Cortex of kidney (tissue), 1 donor: ENCODE measurements around the gene OR2A7.
"Not testable (repeated sequence)": the region's sequence is repeated elsewhere in the genome, so short reads cannot be mapped to it uniquely, and the experiment has no call there.

Experiments
- DNase-seq: peaks from one replicate; lab custom pipeline; 2025; lab: John Stamatoyannopoulos, UW

The OR2A7 gene, protein sequence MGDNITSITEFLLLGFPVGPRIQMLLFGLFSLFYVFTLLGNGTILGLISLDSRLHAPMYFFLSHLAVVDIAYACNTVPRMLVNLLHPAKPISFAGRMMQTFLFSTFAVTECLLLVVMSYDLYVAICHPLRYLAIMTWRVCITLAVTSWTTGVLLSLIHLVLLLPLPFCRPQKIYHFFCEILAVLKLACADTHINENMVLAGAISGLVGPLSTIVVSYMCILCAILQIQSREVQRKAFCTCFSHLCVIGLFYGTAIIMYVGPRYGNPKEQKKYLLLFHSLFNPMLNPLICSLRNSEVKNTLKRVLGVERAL

DNA sequence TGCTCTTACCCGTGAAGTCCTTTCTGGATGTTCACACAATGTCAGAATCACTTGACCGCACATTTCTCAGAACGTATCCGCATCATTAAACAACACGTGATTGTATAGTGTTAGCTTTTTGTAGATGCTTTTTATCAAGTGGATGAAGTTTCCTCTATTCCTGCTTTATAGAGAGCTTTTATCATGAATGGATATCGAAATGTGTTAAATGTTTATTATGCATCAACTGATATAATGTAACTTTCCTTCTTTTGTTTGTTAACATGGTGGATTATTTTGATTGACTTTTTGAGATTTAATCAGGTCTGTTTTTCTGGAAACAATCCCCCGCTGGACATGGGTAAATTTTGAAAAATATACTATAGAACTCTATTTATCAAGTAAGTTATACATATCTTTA, at the start of gene OR2A7:
Gene OR2A7 (minus strand): TSS at position 101 of the 400 bp plus-strand sequence. CDS start 5,164 bp downstream, outside the sequence.
- not testable (repeated sequence) for DNase-seq

DNA sequence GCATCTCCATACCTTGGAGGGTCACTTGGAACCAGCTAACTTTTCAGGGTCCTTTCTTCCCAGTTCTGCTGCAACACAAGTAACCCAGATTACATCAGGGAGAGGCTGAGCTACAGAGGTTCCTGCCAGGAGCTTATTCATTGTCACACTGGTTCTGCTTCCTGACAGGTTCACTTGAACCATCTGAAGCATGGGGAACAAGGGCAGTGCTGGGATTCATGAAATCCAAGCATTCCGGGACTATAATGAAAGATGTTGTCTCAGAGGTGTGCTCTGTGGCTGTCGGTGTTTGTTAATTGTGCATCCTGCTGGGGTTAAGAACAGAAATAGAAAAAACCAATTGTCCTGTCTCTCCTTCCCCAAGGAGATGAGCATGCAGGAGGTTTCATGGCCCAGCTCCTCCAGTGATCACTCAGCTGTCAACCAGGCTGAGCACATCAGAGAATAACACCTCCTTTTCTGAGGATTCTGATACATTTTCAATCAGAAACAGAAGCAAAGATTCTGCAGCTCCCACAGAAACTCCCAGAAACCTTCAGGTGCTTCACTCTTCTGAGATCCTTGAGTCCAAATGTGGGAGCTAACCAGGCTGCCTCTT, 47.4 kb upstream of the OR2A7 start, which contains the start of gene OR2A1:
Gene OR2A1 (plus strand): TSS at position 548 of the 598 bp plus-strand sequence. CDS start 5,706 bp downstream, outside the sequence.
- DNase-seq, result not testable (repeated sequence)

DNA sequence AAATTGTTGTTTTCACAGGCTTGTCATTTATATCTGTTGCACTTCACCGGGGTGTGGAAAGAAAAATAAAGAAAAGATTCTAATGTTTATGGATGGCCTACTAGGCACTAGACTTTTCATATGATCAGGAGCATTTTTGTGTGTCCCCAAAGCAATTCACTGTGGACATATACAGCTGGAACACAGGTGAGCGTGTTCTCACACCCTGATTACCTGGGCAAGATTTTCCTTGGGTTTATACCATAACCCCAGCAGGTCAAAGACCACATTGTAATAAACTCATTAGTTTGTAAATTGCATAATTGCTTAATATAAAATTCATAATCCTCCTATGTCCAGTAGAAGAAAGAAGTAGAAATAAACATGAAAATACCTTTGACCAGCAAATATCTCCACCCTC, 46.6 kb upstream of the OR2A7 start:
- DNase-seq, result not testable (repeated sequence)

DNA sequence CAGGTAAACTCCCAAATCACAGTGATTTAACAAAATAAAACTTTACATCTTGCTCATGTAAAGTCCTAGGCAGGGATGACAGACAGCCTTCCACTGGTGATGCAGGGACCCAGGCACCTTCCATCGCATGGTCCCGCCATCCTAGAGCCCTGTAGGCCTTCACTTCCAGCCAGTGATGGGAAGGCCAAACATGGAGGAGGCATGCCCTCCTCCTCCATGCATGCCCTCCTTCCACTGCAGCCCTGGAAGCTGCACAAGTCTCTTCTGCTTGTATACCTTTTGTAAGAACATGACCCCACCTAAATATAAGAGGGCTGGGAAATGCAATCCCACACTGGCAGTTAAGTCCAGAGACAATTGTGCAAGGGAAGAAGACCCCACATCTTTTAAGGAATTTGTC, 45.1 kb upstream of the OR2A7 start:
- DNase-seq, result not testable (repeated sequence)

DNA sequence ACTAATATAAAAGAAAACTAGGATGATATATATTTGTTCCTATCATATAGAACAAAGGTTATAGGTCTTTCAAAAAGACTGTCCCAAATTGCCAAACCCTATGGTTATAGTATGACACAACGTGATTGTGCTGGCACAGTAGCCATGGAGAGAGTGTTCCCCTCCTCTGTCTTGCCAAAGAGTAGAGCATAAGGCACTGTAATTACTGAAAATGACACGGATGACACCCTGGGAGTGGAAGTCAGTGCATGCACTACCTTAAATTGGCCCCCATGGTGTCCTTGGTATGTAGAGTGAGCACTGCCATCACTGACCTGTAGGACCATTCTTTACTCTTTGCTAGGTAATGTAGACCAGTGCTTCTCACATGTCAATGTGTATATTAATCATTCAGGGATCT, 40.6 kb upstream of the OR2A7 start:
- DNase-seq, result not testable (repeated sequence)

DNA sequence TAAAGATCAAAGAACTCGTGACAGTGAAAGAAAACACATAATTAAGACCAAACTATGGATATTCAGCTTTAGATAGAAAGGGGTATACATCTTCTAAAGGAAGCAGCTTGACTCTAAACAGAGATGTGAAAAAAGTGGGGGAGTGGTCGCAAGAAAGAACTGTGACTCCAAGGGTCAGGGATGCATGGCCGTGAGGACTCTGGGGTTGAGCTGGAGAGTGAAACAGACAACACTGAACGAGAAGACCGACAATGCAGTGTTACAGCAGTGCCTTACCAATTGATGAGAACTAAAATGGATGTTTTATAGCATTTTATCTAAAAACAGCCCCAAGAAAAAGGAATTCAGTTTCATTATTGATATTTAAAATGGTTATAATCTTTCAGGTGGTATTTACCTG, 39.0 kb upstream of the OR2A7 start:
- DNase-seq, result not testable (repeated sequence)

DNA sequence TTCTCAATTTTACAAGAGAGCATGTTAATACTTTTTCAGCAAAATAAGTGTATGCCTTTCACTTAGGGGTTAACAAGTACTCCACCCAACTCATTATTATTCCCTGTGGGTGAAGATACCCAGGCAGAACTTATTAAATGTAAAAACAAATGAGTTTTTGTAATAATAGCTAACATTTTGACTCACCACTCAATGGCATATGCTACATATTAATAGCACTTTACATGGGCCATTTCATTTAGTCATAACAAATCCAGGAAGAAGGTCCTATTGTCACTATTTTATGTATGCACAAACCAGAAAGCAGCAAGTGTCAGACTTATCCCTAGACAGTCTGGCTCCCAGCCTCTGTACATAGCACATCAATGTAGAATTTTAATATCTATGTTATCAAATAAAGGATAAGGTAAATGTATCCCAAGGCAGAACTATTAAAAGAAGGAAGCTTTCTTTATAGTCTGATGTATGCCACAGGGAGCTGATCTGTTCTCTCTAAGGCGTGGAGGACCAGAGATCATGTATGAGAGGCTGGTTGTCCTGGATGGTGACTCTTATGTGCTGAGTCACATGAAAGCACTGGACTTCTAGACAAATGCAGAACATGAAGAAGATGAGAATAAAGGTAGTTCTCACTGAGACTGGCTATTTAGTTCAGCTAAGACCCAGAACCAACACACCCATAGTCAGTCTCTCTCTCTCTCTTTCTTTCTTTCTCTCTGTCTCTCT, 38.1 kb upstream of the OR2A7 start:
- DNase-seq, result not testable (repeated sequence)

DNA sequence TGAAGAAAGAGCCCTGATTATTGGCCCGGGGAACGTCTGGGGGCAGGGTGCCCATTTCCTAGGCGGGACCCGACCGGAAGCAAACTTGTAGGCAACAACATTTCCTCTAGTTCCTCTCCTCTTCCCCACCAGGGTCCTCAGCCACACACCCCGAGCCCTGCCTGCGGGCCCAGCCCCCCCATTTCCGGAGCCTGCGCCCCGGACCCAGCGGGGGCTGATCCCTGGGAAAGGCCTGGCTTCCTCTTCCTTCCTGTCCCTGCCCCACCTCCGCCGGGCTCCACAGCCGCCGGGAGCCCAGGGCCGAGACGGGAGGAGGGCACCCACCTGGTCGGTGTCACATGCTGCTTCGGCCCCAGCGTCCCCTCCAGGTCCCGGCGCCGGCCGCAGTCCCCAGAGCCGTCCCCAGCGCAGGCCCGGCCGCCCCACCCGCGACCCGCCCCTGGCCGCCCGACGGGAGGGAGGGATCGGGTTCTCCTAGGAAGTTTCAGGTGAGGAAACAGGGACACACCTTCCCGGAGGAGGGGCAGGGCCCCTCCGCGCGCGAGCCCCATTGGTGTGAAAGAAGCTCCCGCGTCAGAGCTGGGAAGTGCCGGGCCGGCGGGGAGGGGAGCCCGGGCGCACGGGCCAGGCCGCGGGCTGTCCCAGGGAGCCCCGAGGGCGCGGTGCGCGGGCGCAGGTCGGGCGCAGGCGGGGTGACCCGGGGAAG, 29.4 kb upstream of the OR2A7 start:
- DNase-seq, result not testable (repeated sequence)

DNA sequence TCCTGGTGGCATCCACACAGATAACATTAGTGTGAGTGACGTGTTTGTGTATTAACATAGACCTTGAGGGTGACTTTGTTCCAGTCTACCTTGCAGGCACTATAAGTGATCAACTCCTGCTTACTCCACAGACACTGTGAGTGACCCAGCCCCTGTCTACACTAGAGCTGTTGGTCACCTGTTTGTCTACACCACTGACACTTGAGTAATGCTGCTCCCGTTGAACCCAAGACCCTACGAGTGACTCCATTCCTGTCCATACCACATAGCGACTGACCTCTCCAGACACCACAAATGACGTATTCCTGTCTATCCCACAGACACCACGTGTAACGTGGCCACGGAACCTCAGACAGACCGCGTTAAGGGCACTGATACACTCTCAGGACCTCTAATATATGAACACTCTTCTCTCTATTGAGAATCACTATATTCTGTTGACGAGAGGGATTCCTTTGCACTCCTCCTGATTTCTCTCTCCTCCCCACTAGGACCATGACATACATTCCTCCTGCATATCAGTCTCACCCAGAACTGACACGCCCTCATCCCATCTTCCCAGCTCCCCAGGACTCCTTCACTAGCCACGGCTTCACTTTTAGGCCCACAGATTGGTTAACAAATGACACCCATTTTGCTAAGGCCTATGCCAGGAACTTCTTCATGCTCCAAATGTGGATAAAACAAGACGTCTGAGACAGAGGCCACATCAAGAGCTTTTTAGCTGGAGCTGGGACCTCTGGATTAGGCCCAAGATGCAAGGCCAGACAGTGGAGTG, 28.0 kb upstream of the OR2A7 start:
- DNase-seq, result not testable (repeated sequence)

DNA sequence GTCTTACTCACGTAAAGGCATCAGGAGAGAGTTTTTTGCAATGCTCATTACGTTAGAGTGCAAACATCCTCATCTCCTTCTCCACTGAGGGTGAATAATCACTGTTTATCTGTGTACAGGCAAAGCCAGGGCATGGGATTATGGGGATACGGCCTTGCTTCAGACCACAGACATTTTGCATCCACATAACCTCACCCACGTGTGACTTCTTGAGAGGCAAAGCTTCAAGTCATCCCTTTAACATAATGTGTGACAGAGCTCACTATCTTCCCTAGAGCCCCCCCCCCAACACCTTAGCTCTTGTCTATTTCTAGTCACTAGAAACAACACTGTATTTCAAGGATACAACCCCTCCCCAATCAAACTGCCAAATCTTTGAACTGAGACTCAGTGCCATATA, 27.0 kb upstream of the OR2A7 start:
- DNase-seq, result not testable (repeated sequence)

DNA sequence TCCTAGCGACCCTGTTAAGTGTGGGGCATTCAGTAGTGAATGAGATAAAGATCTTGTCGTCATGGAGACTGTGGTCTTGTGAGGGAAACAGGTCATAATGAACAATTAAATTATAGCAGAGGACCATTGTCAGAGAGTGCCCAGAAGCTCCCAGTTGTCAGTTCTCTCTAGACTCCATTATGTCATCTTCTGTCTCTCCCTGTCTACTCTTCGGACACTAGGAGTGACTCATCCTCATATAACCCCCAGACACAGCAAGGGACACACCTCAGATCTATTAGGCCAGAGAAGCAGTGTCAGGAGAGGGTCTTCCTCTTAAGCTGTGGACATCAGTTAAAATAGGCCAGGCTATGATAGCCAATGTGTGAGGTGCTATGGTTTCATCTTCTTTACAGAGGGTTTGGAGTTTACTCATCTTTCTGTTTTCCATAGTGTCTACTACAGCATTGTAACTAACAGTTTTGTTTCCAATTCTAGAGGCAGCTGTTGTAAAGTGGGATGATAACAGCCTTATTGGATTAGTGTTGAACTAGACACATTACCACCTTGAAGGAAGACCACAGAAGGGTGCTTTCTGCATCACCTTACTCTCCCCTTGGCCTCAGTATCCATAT, 22.7 kb upstream of the OR2A7 start:
- DNase-seq, result not testable (repeated sequence)

DNA sequence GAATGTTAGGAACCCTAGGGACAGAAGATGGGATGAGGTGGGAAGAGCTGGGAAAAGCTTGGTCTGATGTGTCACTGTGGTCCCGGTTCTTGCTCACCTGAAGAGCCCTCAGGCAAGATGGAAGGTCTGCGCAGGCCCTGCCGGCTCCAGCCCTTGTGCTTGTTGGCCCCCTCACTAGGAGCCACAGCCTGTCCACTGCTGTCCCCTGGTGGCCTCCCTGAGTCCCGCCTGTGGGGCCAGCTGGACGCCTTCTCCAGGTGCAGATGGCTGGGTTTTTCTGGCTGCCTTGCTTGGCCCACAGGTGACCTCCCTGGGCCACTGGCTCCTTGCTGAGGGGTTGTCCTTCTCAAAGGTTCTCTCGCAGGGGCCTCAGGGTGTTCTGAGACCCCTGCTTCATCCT, 19.1 kb upstream of the OR2A7 start:
- not testable (repeated sequence) for DNase-seq

DNA sequence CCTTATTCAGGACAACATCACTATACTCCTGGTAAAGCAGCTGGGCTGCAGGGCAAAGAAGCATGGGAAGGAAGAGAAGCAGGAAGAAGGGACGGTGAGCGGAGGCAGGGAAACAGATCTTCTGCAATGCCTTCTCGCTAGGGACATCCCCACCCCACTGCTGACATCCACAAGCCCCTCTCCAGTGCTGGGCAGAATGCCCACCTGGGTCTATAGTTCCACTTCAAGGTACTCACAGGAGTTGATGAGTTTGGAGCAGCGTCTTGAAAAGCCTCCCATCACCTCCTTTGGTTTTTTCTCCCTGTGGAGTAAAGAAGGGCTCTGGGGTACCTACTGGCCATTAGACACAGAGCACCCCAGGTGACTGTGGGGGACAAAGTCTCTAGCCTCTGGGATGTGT, 17.9 kb upstream of the OR2A7 start:
- not testable (repeated sequence) for DNase-seq

DNA sequence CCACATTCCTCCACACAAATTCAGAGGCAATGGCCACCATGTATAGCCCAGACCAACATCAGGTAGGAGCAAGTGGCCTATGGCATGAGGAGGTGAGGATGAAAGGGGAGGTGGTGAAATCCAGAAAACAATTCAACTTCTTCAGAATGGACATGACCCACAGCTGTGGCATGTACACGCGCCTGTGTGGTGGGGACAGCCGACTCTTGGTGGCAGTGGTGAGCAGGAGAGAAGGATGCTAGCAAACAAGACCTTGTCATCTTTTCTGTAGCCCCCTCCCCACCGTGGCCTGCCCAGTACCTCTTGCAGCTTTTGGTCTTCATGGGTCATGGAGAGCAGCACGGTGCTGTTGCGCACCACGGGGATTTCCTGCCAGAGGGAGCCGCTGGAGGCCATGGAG, 17.4 kb upstream of the OR2A7 start:
- not testable (repeated sequence) for DNase-seq

DNA sequence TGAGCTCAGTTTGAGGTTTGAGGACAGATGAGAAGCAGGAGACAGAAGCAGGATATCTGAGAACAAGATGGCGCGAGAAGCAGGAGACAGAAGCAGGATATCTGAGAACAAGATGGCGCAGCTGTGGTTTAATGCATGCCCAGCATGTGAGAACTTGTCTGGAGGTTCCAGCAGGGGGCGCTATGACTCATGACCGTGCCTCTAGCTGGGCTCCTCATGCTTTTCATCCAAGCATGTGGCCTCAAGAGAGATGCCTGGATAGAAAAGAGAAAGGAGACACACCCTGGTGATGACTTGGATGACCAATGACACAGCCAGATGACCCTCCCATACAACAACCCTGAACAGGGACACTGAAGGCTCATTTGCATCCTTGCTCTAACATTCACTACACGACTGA, 15.4 kb upstream of the OR2A7 start:
- DNase-seq, result not testable (repeated sequence)

DNA sequence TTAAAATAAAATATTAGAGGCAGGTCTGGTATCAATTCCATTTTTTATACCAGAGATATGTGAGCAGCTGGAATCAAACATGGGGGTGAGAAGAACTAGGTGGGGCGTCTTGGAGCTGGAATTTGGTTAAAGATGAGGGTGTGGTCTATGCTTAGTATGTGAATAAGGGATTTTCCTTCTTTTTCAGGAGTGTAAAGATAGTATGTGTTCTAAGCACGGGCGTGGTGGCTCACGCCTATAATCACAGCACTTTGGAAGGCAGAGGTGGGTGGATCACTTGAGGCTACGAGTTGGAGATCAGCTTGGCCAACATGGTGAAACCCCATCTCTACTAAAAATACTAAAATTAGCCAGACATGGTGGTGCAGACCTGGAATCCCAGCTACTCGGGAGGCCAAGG, 10.7 kb upstream of the OR2A7 start:
- not testable (repeated sequence) for DNase-seq

DNA sequence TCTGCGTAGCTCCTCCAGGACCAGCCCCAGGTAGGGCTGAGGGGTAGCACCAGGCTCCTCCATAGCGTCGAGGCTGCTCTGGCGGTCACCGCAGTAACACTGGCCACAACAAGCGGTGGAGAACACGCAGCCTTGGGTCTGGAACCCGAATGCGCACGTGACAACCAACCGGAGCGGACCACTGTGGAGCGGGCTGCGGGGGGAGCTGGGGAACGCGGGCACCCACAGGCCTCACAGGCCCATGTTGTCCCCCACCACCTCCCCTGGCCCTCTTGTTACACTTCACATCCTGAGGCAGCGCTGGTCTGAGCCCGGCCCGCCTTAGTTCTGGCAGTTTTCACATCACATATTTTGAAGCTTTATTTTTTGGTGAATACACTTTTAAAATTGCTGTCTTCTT, 4.6 kb upstream of the OR2A7 start, which contains the start of gene CTAGE8:
Gene CTAGE8 (minus strand): TSS at position 101 of the 400 bp plus-strand sequence. CDS start 38 bp downstream, at position 63.
- not testable (repeated sequence) for DNase-seq

DNA sequence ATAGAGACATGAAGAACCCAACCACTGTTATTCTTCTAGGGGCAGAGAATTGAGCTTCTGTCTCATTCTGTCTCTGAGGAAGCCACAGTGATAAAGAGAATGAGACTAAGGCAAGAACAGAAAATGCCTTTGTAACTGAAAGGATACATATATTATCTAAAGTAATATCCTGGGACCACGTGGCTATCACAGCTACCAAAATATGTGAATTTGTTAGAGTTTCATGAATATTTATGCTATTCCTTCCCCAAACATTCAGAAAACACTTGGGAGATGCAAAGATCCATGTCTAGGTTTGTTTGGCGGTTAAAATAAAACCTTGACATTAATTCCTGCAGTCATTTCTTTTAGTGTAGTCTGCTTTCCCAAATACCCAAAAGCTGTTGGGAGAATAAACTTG, 2.5 kb downstream of the OR2A7 start:
- DNase-seq, result not testable (repeated sequence)

DNA sequence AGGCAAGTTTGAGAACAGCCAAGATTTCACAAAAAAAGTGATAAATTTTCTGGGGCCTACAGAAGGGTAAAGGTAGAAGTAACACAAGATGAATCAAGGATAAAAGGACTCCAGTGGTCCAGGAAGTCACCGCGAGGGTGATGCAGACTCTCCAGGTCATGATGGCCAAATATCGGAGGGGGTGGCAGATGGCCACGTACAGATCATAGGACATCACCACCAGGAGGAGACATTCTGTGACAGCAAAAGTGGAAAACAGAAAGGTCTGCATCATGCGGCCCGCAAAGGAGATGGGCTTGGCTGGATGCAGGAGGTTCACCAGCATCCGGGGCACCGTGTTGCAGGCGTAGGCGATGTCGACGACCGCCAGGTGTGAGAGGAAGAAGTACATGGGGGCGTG, 5.5 kb downstream of the OR2A7 start:
- not testable (repeated sequence) for DNase-seq

DNA sequence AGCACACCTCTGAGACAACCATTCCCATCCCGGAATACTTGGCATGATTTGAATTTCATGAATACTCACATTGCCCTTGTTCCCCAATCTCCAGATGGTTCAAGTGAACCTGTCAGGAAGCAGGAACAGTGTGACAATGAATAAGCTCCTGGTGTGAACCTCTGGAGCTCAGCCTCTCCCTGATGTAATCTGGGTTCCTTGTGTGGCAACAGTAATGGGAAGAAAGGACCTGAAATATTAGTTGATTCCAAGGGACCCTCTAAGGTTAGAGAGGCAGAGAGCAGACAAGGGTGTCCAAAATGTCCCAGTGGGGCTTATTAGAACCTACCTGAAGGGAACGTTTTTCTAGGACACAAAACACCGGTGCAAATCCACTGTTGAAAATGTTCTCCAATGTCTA, 8.5 kb downstream of the OR2A7 start:
- no peak for DNase-seq

DNA sequence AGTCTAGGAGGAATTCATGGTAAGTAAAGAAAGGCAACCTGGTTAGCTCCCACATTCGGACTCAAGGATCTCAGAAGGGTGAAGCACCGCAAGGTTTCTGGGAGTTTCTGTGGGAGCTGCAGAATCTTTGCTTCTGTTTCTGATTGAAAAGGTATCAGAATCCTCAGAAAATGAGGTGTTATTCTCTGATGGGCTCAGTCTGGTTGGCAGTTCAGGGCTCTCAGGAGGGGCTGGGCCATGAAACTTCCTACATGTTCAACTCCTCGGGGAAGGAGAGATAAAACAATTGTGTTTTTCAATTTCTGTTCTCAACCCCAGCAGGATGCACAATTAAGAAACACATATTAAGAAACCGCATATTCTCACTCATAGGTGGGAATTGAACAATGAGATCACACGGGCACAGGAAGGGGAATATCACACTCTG, 9.1 kb downstream of the OR2A7 start:
- DNase-seq, result no peak
